GM19043 (cell line): Measurements from ENCODE around the gene UNC79.
"Not testable (repeated sequence)": the region's sequence is repeated elsewhere in the genome, so short reads cannot be mapped to it uniquely, and the experiment has no call there.

Experiments
- ATAC-seq: cut with Tn5 transposase; IDR thresholded peaks from one replicate; pipeline ENCODE4 v1.9.1; 2021; ENCODE audit warnings: low read depth; ENCODE audit not compliant: unreplicated experiment

The UNC79 gene

DNA sequence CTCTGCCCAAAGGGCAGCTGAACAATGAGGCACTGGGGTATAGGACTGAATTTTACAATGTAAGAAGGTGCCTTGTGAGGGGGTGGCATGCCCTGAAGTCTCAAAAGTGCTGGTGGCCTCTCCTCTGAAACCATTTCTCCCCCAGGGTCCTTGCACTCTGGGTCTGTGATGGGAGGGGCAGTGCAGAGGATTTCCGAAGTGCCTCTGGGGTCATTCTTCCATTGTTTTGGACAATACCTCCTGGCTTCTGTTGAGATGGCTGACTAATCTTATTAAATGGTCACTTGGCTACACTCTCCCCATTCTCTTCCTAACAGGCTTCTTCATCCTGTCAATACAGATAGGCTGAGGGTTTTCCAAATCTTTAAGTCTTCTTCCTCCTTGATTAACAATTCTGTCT, 59.3 kb downstream of the UNC79 start:
- ATAC-seq = no peak

DNA sequence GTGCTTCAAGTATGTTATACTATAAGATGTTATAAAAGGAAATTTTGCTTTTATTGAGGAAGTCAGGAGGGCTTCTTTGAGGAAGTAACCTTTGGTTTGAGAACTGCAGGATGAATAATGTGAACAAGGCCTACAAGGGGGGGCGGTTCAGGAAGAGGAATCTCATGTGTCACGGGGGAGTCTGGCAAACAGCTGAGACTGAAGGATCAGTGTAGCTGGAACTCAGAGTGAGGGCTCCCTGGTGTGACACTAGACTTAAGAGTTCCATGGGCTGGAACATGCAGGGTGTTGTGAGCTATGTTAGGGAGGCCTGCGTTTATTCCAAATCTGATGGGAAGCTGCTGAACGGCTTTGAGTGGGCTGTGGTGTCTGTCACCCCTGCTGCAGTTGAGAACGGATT, 62.3 kb downstream of the UNC79 start:
- no peak for ATAC-seq

GRCh38 chr14:93493622-93494021, 62.9 kb downstream of the UNC79 start:
- not testable (repeated sequence) for ATAC-seq

DNA sequence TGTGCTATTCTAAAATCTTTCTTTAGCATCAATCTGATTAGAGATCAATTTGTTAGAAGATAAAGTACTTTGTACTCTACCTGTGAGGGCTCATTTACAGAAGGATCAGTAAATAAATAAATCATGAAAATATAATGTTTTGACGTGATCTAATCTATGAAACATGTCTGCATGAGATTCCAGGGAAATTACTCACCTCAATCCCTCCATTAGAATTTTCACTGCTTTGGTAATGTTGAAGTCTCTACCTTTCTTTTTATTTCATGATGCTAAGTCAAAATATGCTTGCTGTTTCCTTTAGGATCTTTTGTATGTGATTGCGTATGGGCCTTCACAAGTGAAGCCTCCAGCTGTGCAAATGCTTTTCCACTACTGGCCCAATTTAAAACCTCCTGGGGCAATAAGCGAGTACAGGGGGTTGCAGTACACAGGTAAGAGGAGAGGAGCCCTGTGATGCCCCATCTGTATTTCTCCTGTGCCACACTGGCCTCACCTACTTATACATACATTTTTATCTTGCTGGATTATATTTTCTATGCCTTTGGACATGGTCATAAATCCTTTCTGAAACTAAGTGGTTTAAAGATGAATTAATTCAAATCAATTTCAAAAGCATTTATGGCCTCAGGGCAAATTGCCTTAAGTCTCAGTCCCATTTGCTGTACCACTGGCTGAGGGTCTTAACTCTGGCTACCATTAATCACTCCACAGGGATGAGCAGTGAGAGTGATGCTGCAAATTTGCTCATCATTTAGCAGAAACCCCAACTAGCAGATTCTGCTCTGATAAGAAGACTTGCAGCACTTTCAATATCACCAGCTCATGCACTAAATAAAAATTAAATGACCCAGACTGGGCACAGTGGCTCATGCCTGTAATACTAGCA, 66.4 kb downstream of the UNC79 start:
- no peak for ATAC-seq

DNA sequence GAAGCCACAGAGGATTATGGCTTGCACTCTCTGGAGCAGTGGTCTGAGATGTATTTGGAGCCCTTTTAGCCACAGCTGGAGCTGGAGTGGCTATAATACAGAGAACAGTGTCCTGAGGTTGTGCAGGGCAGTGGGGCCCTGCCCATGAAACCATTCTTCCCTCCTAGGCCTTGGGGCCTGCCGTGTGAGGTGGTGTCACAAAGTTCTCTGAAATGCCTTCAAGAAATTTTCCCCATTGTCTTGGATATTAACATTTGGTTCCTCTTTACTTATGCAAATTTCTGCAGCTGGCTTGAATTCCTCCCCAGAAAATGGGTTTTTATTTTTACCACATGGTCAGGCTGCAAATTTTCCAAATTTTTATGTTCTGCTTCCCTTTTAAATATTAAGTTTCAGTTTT, 79.3 kb downstream of the UNC79 start:
- ATAC-seq = no peak

DNA sequence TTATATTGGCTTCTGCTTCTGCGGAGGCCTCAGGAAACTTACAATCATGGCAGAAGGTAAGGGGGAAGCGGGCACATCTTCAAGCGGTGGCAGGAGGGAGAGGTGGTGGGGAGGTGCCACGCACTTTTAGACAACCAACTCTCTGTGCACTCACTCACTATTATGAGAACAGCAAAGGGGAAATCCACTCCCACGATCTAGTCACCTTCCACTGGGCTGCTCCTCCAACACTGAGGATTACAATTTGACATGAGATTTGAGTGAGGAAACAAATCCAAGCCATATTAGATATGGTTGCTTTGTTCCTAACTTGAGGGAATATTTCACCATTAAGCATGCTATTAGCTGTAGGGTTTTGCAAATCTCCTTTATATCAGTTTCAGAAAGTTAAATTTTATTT, 80.3 kb downstream of the UNC79 start:
- no peak for ATAC-seq

DNA sequence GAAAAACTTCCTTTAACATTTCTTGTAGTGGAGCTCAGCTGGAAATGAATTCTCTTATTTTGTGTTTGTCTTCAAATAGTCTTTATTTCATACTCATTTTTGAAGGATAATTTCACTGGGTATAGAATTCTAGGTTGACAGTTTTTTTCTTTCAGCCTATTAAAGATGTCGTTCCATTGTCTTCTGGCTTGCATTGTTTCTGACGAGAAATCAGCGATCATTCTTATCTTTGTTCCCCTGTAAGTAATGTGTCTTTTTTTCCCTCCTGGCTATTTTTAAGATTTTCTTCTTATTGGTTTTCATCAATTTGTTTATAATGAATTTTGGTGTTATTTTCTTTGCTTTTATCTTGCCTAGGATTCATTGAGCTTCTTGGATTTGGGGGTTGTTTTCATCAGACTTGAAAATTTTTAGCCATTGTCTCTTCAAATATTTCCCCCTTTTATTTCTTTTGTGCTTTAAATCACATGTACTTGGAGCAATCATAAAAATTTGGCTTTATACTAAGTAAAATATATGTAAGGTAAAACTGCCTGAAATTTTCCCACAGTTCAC, 89.4 kb downstream of the UNC79 start:
- no peak for ATAC-seq

- no peak for ATAC-seq
Measured at GRCh38 chr14:93522221-93522620, 91.5 kb downstream of the UNC79 start.

DNA sequence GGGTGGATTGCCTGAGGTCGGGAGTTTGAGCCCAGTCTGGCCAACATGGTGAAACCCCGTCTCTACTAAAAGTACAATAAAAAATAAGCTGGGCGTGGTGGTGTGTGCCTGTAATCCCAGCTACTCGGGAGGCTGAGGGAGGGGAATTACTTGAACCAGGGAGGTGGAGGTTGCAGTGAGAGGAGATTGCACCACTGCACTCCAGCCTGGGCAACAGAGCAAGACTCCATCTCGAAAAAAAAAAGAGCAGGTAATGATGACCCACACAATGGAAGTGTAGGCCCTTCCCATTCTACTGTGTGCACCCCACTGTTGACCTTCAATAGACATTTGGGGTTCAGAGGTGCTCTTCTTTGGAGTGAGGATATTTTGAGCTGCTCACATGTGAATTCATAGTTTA, 94.5 kb downstream of the UNC79 start:
- not testable (repeated sequence) for ATAC-seq

DNA sequence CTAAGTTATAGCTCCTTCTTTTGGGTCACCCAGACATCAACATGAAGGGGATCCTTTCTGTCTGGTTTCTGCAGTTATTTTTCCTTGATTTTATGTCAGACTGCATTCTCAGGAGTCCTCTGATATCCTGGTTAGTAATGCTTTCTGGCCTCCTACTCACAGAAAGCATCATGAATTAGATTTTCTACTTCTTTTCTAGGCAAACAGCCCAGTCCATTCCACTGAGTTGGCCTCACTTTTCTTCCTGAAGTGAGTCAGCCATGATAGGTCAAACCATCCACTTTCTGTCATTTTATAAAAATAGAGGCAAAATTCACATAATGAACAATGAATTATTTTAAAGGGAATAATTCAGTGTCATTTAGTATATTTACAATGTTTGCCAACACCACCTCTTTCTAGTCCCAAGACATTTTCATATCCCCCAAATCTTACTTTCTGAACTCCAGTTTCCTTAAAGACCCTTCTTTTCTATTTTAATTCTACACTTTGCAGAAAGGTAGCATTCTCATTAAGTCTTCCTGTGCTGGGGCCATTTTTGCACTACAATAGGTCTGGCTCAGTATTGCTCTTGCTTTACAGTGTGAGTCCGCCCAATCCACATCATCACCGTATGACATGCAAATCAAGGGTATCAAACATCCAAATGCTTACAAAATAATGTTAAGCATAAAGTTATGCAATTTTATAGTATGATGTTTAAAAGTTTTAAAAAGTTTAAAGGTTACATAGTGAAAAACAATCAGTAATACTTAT, 95.1 kb downstream of the UNC79 start:
- ATAC-seq = no peak

GRCh38 chr14:93527203-93527607, 96.5 kb downstream of the UNC79 start:
- no peak for ATAC-seq

- no peak for ATAC-seq
Measured at GRCh38 chr14:93528884-93529558, 98.3 kb downstream of the UNC79 start.

DNA sequence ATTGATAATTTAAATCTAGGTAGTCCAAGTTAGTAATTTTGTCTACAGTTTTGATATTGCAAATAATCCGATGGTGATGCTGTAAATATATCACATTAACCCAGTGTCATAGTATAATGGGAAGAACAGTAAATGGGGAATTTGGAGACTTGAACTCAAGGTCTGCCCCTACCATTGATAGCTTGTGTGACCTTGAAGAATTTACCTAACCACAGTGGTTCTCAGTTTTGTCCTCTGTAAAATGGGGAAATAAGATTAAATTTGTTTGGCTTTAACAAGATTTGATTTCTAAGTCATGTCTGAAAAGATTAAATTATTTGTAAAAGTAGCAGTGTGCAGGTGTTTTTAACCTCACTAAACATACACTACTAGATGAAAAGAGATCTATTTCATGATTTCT, 100.9 kb downstream of the UNC79 start:
- ATAC-seq = no peak

- no peak for ATAC-seq
Measured at GRCh38 chr14:93532541-93532940, 101.8 kb downstream of the UNC79 start.

- ATAC-seq = peak; percentile 25
Measured at GRCh38 chr14:93533437-93533836, 102.7 kb downstream of the UNC79 start.

- ATAC-seq = peak; percentile 79
Measured at GRCh38 chr14:93533842-93534241, 103.1 kb downstream of the UNC79 start.

DNA sequence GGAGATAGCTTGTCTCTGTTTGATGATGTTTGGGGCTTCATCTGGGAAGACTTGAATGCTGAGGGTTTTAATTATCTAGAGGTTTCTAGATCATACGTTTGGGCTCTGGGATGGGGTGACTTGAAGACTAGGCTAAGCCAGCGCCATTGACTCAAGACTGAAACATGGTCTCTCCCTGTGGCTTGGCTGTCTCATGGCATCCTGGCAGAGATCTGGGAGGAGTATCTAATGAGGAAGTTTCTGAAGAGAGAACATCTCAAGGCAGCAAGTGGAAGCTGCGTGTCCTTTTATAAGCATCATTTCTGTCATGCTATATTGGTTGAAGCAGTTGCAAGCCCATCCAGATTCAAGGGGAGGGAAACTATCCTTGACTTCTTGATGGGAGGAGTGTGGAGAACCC, 104.8 kb downstream of the UNC79 start:
- ATAC-seq = no peak

DNA sequence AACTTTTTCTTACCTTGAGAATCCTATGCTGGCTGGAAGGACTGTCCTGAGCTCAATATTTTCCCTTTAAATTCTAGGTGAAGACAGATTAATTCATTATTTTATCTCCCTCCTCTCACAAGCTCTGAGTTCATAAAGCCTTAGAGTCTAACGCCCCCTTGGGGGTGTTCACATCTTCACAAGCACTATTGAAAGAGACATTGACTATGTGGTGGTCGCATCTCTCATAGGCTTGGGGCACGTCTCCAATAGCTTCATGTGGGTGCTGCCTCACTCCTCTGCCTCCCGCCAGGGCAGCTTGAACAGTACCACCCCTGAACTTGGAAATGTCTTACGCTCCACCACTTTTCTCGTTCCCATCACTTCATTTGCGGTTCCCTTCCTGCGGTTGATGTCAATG, 106.2 kb downstream of the UNC79 start:
- no peak for ATAC-seq

DNA sequence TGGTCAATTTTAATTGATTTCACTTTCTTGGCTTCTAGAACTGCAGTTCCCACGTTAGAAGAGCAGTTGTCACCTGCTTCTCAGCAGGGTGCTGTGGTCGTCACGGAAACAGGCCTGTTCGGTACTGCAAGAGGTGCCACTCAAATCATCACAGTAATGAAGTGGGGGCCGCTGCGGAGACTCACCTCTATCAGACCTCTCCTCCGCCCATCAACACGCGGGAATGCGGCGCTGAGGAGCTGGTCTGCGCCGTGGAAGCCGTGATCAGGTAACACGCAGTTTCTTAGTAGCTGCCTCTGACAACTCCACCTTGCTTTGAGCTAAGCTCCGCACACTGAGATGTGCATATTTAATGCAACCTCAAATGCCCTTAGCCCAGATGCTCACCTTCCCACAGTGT, 107.2 kb downstream of the UNC79 start:
- no peak for ATAC-seq

DNA sequence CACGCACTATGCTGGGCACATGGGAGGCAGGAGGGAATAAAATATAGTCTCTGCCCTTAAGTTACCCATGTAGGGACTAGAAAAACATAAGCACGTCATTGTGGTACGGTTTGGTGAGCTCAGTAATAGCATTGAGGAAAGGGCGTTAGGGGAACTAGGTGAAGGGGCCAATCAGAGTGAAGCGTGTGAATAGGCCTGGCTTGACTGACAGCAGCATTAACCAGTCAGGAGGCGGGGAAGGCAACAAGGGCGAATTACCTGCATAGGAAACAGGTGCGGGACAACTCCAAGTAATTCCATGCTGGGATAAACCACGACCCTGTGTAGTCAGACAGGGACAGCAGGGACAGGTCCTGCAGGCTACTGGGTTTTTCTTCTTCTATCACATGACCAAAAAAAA, 107.7 kb downstream of the UNC79 start:
- ATAC-seq = no peak

DNA sequence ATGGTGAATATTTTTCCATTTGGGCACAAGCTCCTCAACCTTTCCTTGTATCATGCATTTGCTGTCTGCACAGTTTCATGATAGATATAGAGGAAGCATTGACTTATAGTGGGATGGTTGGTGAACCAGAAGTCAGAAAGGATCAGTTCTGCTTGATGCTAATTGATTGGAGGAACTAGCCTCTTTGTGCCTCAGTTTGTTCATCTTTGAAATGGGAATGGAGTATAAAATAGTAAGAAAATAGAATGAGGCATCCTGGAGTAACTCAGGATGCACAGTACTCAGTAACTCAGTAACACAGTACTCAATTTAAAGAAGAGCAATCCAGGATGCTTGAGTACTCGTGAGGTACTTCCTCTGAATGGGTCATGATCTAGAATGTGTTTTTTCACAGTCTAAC, 109.5 kb downstream of the UNC79 start:
- ATAC-seq = no peak
